ENCODE data around the gene ADGRB2.

Gene ADGRB2

GRCh38 chr1:31790641-31791091 is 26.5 kb upstream of the ADGRB2 start:
- no peak overlapping the region for H3K4me3 ChIP-seq (replicated peaks; ENCODE audit: low read depth, low read length)
- DNase-seq (ENCODE audit: low read depth): no peak
- TF ChIP-seq CTCF (IDR thresholded peaks at IDR 0.05; ENCODE audit: low read length, missing control alignments): no peak

GRCh38 chr1:31790140-31790539 is 26.0 kb upstream of the ADGRB2 start:
- no peak overlapping the region for H3K4me3 ChIP-seq (replicated peaks; ENCODE audit: low read depth, low read length)
- TF ChIP-seq CTCF (IDR thresholded peaks at IDR 0.05; ENCODE audit: low read length, missing control alignments): no peak
- DNase-seq (ENCODE audit: low read depth): no peak

GRCh38 chr1:31789259-31790065 is 25.3 kb upstream of the ADGRB2 start:
- DNase-seq (ENCODE audit: low read depth): peak; percentile 90
- TF ChIP-seq CTCF (IDR thresholded peaks at IDR 0.05; ENCODE audit: low read length, missing control alignments): peak; percentile 81
- peak overlapping the region; percentile 73 for H3K4me3 ChIP-seq (replicated peaks; ENCODE audit: low read depth, low read length)

GRCh38 chr1:31788825-31789256 is 24.7 kb upstream of the ADGRB2 start:
- peak overlapping the region; percentile 73 for H3K4me3 ChIP-seq (replicated peaks; ENCODE audit: low read depth, low read length)
- no peak for TF ChIP-seq CTCF (IDR thresholded peaks at IDR 0.05; ENCODE audit: low read length, missing control alignments)
- peak; percentile 81 for DNase-seq (ENCODE audit: low read depth)

GRCh38 chr1:31788138-31788824 is 24.1 kb upstream of the ADGRB2 start:
- no peak for TF ChIP-seq CTCF (IDR thresholded peaks at IDR 0.05; ENCODE audit: low read length, missing control alignments)

GRCh38 chr1:31787786-31788137 is 23.6 kb upstream of the ADGRB2 start:
- no peak for TF ChIP-seq CTCF (IDR thresholded peaks at IDR 0.05; ENCODE audit: low read length, missing control alignments)
- DNase-seq (ENCODE audit: low read depth): no peak
- peak overlapping the region; percentile 73 for H3K4me3 ChIP-seq (replicated peaks; ENCODE audit: low read depth, low read length)

More at GRCh38 chr1:31788138-31788824, 24.1 kb upstream of the ADGRB2 start:
- peak overlapping the region; percentile 73 for H3K4me3 ChIP-seq (replicated peaks; ENCODE audit: low read depth, low read length)
- DNase-seq (ENCODE audit: low read depth): peak; percentile 93

Data from fibroblast of pulmonary artery (primary cell).